ENCODE data around the gene RND1. TPM values are rescaled to one million over a fixed set of nuclear protein-coding genes. Genes with fewer than 3 reads are reported as not detected.
A peak's percentile ranks its signal among the peaks of the same experiment; 100 is the strongest.

RND1 gene
- total and polyA plus RNA-seq, 7 experiments from 2014 or later: 0.17 to 13.5 (median 1.5) TPM

- POLR2A ChIA-PET: no interaction called here
- Histone ChIP-seq H3K27ac (ENCODE audit: low read depth, low read length) (no peak overlapping the region), H3K9me3 (ENCODE audit: control insufficient read depth in 2 of 3, low read length in 3 of 3) (no peaks in the 10 kb centered on the region), H3K27me3 (ENCODE audit: control insufficient read depth in 2 of 2, insufficient read depth in 2 of 2, low read length in 2 of 2) (no peaks in the 10 kb centered on the region), H3K4me3 (ENCODE audit: low read length) (no peak overlapping the region), H3K36me3 (ENCODE audit: control insufficient read depth in 2 of 3, insufficient read depth in 3 of 3, low read length in 3 of 3) (no peaks in the 10 kb centered on the region), H3K4me1 (ENCODE audit: control insufficient read depth in 2 of 2, insufficient read depth in 2 of 2, low read length in 2 of 2) (peaks cover 5% of the 10 kb centered on the region in 2 donors)
- Mint-ChIP-seq H3K27ac (no peak overlapping the region), H3K4me1 (peaks cover 0 to 11% (median 7%) of the 10 kb centered on the region in 7 donors), H3K4me3 (no peak overlapping the region), H3K9me3 (no peaks in the 10 kb centered on the region), H3K27me3 (peaks cover 0 to 21% (median 0%) of the 10 kb centered on the region in 5 donors), H3K36me3 (peaks cover 0 to 1% (median 0%) of the 10 kb centered on the region in 5 donors)
- ATAC-seq: no peak
- CTCF ChIA-PET: no interaction called here
- intact Hi-C loops (cut with micrococcal nuclease): no loop called here
- no peak for DNase-seq
Observed at GRCh38 chr12:48822711-48823110, 43.0 kb downstream of the RND1 start.

DNA sequence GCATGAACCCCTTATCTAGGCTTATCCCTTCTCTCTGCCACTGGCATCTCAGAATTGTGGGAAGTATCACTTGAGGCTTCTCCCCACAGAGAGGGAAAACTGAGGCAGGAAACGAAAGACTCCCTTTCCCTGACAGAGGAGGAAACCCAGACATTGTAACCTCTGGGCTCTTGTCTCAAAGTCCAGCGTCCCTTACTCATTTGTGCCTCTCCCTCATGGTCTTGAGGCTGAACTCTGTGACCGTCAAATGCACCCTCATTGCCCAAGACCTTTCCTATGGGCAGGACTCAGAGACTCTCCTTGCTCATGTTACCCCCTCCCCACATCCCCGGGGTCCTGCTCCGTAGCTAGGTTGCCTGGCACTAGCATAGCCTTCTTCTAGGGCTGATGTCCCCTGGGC, 43.5 kb downstream of the RND1 start:
- no peak overlapping the region for H3K4me3 ChIP-seq (ENCODE audit: low read length)
- H3K4me1 ChIP-seq (ENCODE audit: control insufficient read depth in 2 of 2, insufficient read depth in 2 of 2, low read length in 2 of 2): peaks cover 7 to 8% of the 10 kb centered on the region in 2 donors
- DNase-seq: no peak
- no peak overlapping the region for H3K27ac ChIP-seq (ENCODE audit: low read depth, low read length)
- H3K27me3 ChIP-seq (ENCODE audit: control insufficient read depth in 2 of 2, insufficient read depth in 2 of 2, low read length in 2 of 2): no peaks in the 10 kb centered on the region
- no peaks in the 10 kb centered on the region for H3K9me3 Mint-ChIP-seq
- no peak overlapping the region for H3K4me3 Mint-ChIP-seq
- ATAC-seq: no peak
- H3K36me3 ChIP-seq (ENCODE audit: control insufficient read depth in 2 of 3, insufficient read depth in 3 of 3, low read length in 3 of 3): no peaks in the 10 kb centered on the region
- no peaks in the 10 kb centered on the region for H3K9me3 ChIP-seq (ENCODE audit: control insufficient read depth in 2 of 3, low read length in 3 of 3)
- H3K36me3 Mint-ChIP-seq: peaks cover 0 to 1% (median 0%) of the 10 kb centered on the region in 5 donors
- intact Hi-C loops (cut with micrococcal nuclease): no loop called here
- peaks cover 0 to 27% (median 0%) of the 10 kb centered on the region in 5 donors for H3K27me3 Mint-ChIP-seq
- H3K4me1 Mint-ChIP-seq: peaks cover 0 to 16% (median 12%) of the 10 kb centered on the region in 7 donors
- POLR2A ChIA-PET: no interaction called here
- CTCF ChIA-PET: interaction anchor here (1.4 kb wide), 1 partner anchor 31 kb away, joined by 3 read pairs; no protein-coding TSS in a partner anchor
- H3K27ac Mint-ChIP-seq: peak overlapping the region in 1 of 9 donors; percentile 59

DNA sequence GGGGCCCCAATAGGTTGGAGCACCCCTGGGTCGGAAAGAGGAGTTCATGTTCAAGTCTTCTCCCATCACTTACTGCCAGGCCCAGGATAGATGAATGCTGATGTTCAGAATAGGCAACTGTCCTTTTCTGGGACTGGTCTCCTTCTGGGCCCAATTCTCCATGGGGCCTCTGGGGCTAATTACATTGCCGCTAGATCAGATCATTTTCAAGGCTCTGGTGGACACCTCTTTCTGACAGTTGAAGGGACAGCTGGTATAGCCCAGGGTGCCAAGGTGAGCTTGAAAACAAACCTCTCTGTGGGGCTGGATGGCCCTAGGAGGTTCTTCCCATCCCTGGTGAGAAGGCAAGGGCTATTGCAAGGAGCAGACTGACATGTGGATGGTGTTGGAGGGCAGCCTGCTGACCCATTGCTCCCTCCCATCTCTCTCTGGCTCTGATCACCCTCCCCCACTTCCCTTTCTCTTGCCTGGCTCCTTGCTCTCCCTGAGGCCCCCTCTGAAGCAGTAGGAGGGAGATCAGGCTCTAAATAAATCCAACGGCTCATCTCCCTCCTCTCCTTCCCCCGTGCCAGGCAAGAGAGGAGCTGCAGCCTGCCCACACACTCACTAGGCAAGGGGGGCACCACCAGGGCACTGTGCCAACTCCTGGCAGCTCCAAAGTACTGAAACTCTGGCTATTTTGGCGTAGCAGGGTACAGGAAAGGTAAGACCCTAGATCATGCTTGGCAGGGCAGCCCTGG, 45.5 kb downstream of the RND1 start:
- DNase-seq (no peak), ATAC-seq (no peak)
- Mint-ChIP-seq H3K9me3 (no peaks in the 10 kb centered on the region), H3K27me3 (peaks cover 0 to 37% (median 5%) of the 10 kb centered on the region in 5 donors), H3K4me3 (peak overlapping the region in 8 of 10 donors; percentile 22 to 95 (median 68)), H3K4me1 (peaks cover 16 to 33% (median 25%) of the 10 kb centered on the region in 7 donors), H3K27ac (peak overlapping the region in 2 of 9 donors; percentile 14 to 28), H3K36me3 (peaks cover 0 to 4% (median 0%) of the 10 kb centered on the region in 5 donors)
- ChIA-PET CTCF (no interaction called here), POLR2A (interaction anchor here (0.6 kb wide), 1 partner anchor 315 kb away, joined by 4 read pairs; no protein-coding TSS in a partner anchor)
- H3K36me3 ChIP-seq (ENCODE audit: control insufficient read depth in 2 of 3, insufficient read depth in 3 of 3, low read length in 3 of 3): no peaks in the 10 kb centered on the region
- H3K4me3 ChIP-seq (ENCODE audit: low read length): no peak overlapping the region
- intact Hi-C loops (cut with micrococcal nuclease): loop anchor here (1.0 to 5.0 kb wide), 3 partner anchors 33 to 138 kb away; partner anchors contain the start of genes DDX23 (in 1 of the 2) and KANSL2 (in 1 of the 2)
- H3K9me3 ChIP-seq (ENCODE audit: control insufficient read depth in 2 of 3, low read length in 3 of 3): no peaks in the 10 kb centered on the region
- peaks cover 11 to 19% of the 10 kb centered on the region in 2 donors for H3K4me1 ChIP-seq (ENCODE audit: control insufficient read depth in 2 of 2, insufficient read depth in 2 of 2, low read length in 2 of 2)
- H3K27ac ChIP-seq (ENCODE audit: low read depth, low read length): no peak overlapping the region
- no peaks in the 10 kb centered on the region for H3K27me3 ChIP-seq (ENCODE audit: control insufficient read depth in 2 of 2, insufficient read depth in 2 of 2, low read length in 2 of 2)

- Mint-ChIP-seq H3K27me3 (peaks cover 0 to 37% (median 5%) of the 10 kb centered on the region in 5 donors), H3K4me3 (peak overlapping the region; percentile 80 to 95 (median 86)), H3K9me3 (no peaks in the 10 kb centered on the region), H3K36me3 (peaks cover 0 to 3% (median 0%) of the 10 kb centered on the region in 5 donors), H3K4me1 (peaks cover 18 to 35% (median 27%) of the 10 kb centered on the region in 7 donors), H3K27ac (peak overlapping the region in 6 of 9 donors; percentile 17 to 86 (median 50))
- Histone ChIP-seq H3K27me3 (ENCODE audit: control insufficient read depth in 2 of 2, insufficient read depth in 2 of 2, low read length in 2 of 2) (no peaks in the 10 kb centered on the region), H3K36me3 (ENCODE audit: control insufficient read depth in 2 of 3, insufficient read depth in 3 of 3, low read length in 3 of 3) (no peaks in the 10 kb centered on the region), H3K9me3 (ENCODE audit: control insufficient read depth in 2 of 3, low read length in 3 of 3) (no peaks in the 10 kb centered on the region), H3K4me1 (ENCODE audit: control insufficient read depth in 2 of 2, insufficient read depth in 2 of 2, low read length in 2 of 2) (peaks cover 11 to 19% of the 10 kb centered on the region in 2 donors), H3K27ac (ENCODE audit: low read depth, low read length) (peak overlapping the region; percentile 31), H3K4me3 (ENCODE audit: low read length) (peak overlapping the region; percentile 48)
- no peak for ATAC-seq
- intact Hi-C loops (cut with micrococcal nuclease): loop anchor here (1.0 to 5.0 kb wide), 5 partner anchors 34 to 199 kb away; partner anchors contain the start of genes KANSL2 (in 2 of the 2), DDX23 (in 1 of the 2) and PRKAG1 (in 1 of the 2)
- ChIA-PET POLR2A (interaction anchor here (1.0 kb wide), 1 partner anchor 33 kb away, joined by 4 read pairs; the partner anchor contains the start of gene DDX23), CTCF (no interaction called here)
- peak in 6 of 9 donors; percentile 23 to 50 (median 36) for DNase-seq
Observed at GRCh38 chr12:48818831-48819590, 46.7 kb downstream of the RND1 start.

DNA sequence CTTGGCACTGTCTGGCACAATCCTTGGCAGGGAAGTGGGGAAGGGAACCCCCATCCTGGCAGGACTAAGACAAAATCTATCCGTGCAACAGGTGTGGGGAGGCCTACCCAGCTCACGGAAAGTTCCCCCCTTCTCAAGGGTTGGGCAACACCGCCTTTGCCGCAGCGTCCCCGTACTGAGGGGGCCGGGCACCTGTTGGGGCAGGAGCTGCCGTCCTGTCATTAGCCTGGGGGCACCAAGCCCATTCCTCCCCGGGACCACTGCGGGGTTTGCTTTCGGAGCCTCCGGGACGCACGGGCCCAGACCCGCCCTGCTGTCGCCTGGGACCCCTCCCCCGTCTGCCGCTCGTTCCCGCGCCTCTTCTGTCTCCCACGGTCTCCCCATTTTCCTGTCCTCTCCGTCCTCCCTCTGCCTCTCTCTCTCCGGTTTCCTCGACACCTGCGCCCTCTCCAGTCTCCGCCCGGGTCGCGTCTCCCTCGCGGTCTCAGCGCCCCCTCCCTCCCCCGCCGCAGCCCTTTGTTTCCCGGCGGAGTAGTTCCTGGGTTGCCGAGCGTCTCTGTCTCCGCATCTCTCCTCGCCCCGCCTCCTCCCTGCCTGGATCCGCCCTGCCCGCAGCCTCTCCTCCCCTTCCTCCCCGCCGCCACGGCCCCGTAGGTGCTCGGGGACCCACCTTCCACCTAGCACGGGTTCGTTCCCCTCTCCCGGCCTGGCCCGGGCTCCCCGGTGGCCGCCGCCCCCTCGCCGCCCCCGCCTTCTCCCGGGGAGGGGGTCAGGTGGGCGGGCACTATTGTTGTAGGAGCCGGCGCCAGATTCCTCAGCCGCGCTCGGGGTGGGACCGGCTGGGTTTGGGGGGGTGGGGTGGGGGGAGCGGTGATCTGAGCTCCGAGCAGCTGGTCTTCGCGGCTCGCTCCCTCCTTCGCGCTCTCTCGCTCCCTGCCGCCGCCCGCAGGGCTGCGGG, 47.5 kb downstream of the RND1 start, which contains the start of gene CACNB3:
CACNB3 (plus strand) TSS at position 624 of the 958 bp plus-strand sequence. CDS start 434 bp downstream, outside the sequence.
- no peaks in the 10 kb centered on the region for H3K9me3 Mint-ChIP-seq
- peak within 1 kb of the TSS; percentile 31 for H3K27ac ChIP-seq (ENCODE audit: low read depth, low read length)
- H3K9me3 ChIP-seq (ENCODE audit: control insufficient read depth in 2 of 3, low read length in 3 of 3): no peaks in the 10 kb centered on the region
- DNase-seq (peak; percentile 56 to 83 (median 73)), ATAC-seq (peak; percentile 75)
- peak within 1 kb of the TSS; percentile 83 to 95 (median 90) for H3K4me3 Mint-ChIP-seq
- peaks cover 0 to 37% (median 5%) of the 10 kb centered on the region in 5 donors for H3K27me3 Mint-ChIP-seq
- H3K27ac Mint-ChIP-seq: peak within 1 kb of the TSS in 8 of 9 donors; percentile 14 to 86 (median 50)
- H3K36me3 ChIP-seq (ENCODE audit: control insufficient read depth in 2 of 3, insufficient read depth in 3 of 3, low read length in 3 of 3): no peaks in the 10 kb centered on the region
- peaks cover 18 to 39% (median 31%) of the 10 kb centered on the region in 7 donors for H3K4me1 Mint-ChIP-seq
- intact Hi-C loops (cut with micrococcal nuclease): loop anchor here (1.0 to 5.0 kb wide), 4 partner anchors 35 to 200 kb away; partner anchors contain the start of genes KANSL2 (in 2 of the 2), DDX23 (in 1 of the 2) and PRKAG1 (in 1 of the 2)
- no peaks in the 10 kb centered on the region for H3K27me3 ChIP-seq (ENCODE audit: control insufficient read depth in 2 of 2, insufficient read depth in 2 of 2, low read length in 2 of 2)
- H3K4me1 ChIP-seq (ENCODE audit: control insufficient read depth in 2 of 2, insufficient read depth in 2 of 2, low read length in 2 of 2): peaks cover 7 to 19% of the 10 kb centered on the region in 2 donors
- ChIA-PET POLR2A (interaction anchor here (0.6 to 1.1 kb wide), 4 partner anchors 33 to 1200 kb away, joined by 3 to 4 read pairs (median 4); partner anchors contain the start of gene DDX23), CTCF (interaction anchor here (0.5 to 0.6 kb wide), 2 partner anchors 23 to 54 kb away, joined by 3 read pairs; no protein-coding TSS in a partner anchor)
- H3K4me3 ChIP-seq (ENCODE audit: low read length): peak within 1 kb of the TSS; percentile 73
- peaks cover 0 to 3% (median 0%) of the 10 kb centered on the region in 5 donors for H3K36me3 Mint-ChIP-seq
